Measurements from ENCODE around the gene ENPP5. TPM values are rescaled to one million over a fixed set of nuclear protein-coding genes. Genes with fewer than 3 reads are reported as not detected.

The ENPP5 gene, protein sequence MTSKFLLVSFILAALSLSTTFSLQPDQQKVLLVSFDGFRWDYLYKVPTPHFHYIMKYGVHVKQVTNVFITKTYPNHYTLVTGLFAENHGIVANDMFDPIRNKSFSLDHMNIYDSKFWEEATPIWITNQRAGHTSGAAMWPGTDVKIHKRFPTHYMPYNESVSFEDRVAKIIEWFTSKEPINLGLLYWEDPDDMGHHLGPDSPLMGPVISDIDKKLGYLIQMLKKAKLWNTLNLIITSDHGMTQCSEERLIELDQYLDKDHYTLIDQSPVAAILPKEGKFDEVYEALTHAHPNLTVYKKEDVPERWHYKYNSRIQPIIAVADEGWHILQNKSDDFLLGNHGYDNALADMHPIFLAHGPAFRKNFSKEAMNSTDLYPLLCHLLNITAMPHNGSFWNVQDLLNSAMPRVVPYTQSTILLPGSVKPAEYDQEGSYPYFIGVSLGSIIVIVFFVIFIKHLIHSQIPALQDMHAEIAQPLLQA
- total RNA-seq, result 1 to 10 TPM in 2 of 4 donors, under 1 TPM in 2; 0.46 to 3.8 (median 0.87) TPM

DNA sequence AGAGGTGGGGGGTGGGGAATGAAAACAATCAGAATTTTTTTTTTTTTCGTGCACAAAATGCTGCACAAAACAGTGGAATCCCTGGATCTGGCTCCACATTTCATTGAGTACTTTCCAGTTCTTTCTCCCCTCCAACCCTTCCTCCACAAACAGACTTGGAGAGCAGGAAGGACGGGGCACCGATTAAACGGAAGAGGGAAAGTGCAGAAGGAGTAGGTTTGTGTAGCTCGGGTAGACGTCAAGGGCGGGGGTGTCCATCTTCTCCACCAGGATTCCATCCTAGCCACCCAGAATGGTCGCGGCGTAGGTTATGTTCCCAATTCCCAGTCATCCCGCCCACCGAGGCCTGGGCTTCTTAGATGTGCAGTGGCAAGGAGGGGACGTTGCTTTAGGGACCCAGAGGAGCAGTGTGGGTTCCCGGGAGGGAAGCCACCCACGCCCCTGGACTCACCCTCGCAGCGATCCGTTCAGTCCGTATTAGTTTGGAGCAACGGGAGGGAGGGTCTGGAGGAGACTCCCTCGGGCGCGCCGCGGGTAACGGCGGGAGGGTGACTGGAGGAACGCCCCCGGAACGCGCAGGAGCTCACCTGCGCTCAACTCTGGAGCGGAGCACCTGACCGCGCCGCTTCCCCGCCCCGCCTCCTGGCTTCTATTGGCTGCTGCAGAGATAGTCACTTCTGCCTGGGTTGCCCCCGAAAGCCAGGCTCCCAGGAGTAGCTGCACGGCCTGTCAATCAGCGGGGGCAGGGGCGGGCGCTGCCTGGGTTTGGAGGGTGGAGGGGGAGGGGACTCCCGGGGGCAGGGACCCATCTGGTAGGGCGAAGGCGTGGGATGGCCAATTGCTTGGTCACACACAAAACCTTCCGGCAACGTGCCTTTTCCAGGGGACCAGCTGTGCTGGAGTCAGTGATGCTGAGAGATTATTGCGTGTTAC, at the start of gene ENPP5:
Gene ENPP5, minus strand, starts transcription at position 624 of the 933 bp plus-strand sequence. CDS start 2,718 bp downstream, outside the sequence.
- Histone ChIP-seq H3K4me3 (peak within 1 kb of the TSS; percentile 57 to 65 (median 59)), H3K4me1 (peaks cover 0 to 14% (median 13%) of the 10 kb centered on the region in 4 donors), H3K36me3 (no peaks in the 10 kb centered on the region), H3K9me3 (no peaks in the 10 kb centered on the region), H3K27me3 (peaks cover 0 to 12% (median 3%) of the 10 kb centered on the region in 4 donors), H3K27ac (replicated peaks in 1 of 4) (no peak within 1 kb of the TSS)
- WGBS, result 3% methylated on average over 23 of the region's 49 CpGs
- no peak for TF ChIP-seq EP300 (IDR thresholded peaks at IDR 0.05)
- TF ChIP-seq POLR2AphosphoS5 (IDR thresholded peaks at IDR 0.05), result peak; percentile 30 to 32
- intact Hi-C loops (cut with DNase I), result no loop called here
- DNase-seq (ENCODE audit: extremely low spot score), result no peak

DNA sequence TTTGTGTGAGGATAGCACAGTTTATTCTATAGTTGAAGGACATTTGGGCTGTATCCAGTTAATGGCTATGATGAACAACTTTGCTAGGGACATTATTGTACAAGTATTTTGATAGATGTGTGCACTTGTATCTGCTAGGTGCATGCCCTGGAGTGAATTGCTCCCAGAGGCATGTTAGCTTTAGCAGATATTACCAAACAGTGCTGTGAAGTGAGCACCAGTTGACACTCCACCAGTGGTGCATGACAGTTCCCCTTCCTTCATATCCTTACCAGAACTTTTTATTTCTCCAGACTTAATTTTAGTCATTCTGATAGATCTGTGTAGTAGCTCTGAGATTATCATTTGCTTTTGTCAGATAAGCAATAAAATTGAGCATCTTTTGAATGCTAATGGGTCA, 48.9 kb upstream of the ENPP5 start:
- H3K4me1 ChIP-seq, result peaks cover 0 to 19% (median 5%) of the 10 kb centered on the region in 4 donors

DNA sequence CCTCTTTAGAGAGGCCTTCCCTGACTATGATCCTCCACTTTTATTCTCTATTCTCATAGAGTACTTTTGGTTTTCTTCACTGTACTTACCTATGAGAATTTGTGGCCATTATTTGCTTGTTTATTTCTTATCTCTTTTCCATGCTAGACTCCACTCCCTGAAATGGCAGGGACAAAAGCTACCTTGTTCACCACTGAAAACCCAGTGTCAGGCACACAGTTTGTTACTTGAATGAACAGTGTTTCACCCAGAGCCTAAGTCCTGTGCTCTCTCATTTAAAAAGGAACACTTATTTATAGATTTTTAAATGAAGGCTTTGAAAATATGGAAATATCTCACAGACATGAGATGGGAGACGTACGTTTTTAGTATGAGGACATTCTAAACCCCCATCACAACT, 47.7 kb upstream of the ENPP5 start:
- WGBS, result 88% methylated on average over 2 of the region's 2 CpGs
- H3K9me3 ChIP-seq, result no peaks in the 10 kb centered on the region
- no peak overlapping the region for H3K4me3 ChIP-seq
- H3K27ac ChIP-seq (replicated peaks in 1 of 4), result peak overlapping the region in 2 of 4 donors; percentile 51 to 63
- peaks cover 0 to 5% (median 0%) of the 10 kb centered on the region in 4 donors for H3K36me3 ChIP-seq
- peaks cover 0 to 19% (median 5%) of the 10 kb centered on the region in 4 donors for H3K4me1 ChIP-seq
- intact Hi-C loops (cut with DNase I), result no loop called here
- no peaks in the 10 kb centered on the region for H3K27me3 ChIP-seq
- no peak for DNase-seq (ENCODE audit: extremely low spot score)
- TF ChIP-seq, protein P1, sequence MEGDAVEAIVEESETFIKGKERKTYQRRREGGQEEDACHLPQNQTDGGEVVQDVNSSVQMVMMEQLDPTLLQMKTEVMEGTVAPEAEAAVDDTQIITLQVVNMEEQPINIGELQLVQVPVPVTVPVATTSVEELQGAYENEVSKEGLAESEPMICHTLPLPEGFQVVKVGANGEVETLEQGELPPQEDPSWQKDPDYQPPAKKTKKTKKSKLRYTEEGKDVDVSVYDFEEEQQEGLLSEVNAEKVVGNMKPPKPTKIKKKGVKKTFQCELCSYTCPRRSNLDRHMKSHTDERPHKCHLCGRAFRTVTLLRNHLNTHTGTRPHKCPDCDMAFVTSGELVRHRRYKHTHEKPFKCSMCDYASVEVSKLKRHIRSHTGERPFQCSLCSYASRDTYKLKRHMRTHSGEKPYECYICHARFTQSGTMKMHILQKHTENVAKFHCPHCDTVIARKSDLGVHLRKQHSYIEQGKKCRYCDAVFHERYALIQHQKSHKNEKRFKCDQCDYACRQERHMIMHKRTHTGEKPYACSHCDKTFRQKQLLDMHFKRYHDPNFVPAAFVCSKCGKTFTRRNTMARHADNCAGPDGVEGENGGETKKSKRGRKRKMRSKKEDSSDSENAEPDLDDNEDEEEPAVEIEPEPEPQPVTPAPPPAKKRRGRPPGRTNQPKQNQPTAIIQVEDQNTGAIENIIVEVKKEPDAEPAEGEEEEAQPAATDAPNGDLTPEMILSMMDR (IDR thresholded peaks at IDR 0.05), result no peak
- no peak for TF ChIP-seq POLR2AphosphoS5 (IDR thresholded peaks at IDR 0.05)
- no peak for TF ChIP-seq POLR2A (IDR thresholded peaks at IDR 0.05; ENCODE audit: low read depth)
- TF ChIP-seq EP300 (IDR thresholded peaks at IDR 0.05), result no peak

More for the DNA sequence above, 48.9 kb upstream of the ENPP5 start:
- Histone ChIP-seq H3K27me3 (no peaks in the 10 kb centered on the region), H3K4me3 (no peak overlapping the region), H3K9me3 (no peaks in the 10 kb centered on the region), H3K27ac (replicated peaks in 1 of 4) (no peak overlapping the region), H3K36me3 (peaks cover 0 to 5% (median 0%) of the 10 kb centered on the region in 4 donors)
- no peak for DNase-seq (ENCODE audit: extremely low spot score)
- intact Hi-C loops (cut with DNase I), result loop anchor here (2.0 to 5.0 kb wide), 4 partner anchors 127 to 408 kb away; partner anchors contain the start of gene RCAN2
- TF ChIP-seq, protein P1 (IDR thresholded peaks at IDR 0.05), result no peak
- TF ChIP-seq POLR2A (IDR thresholded peaks at IDR 0.05; ENCODE audit: low read depth) (no peak), POLR2AphosphoS5 (IDR thresholded peaks at IDR 0.05) (no peak), EP300 (IDR thresholded peaks at IDR 0.05) (no peak)

DNA sequence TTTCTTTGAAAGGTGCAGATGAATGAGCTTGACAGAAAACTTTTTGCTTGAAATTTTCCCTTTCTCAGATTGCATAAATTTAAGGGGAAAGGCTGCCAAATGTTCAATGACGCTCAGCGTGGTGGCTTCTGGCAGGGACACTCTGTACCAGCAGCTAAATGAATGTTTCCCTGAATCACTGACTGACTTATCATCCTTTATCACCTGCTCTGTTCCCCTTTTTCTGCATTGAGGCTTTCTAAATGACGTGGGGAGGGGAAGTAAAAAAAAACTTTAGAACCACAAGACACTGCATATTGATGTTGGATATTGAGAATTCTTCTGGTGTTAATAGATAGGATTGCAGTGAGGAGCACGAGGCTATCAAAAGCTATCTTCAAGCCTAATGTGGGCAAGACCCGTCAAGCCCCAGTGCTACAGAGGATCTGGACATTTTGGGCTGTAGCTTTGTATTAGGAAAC, 46.9 kb upstream of the ENPP5 start:
- TF ChIP-seq POLR2A (IDR thresholded peaks at IDR 0.05; ENCODE audit: low read depth) (no peak), POLR2AphosphoS5 (IDR thresholded peaks at IDR 0.05) (peak; percentile 17 to 81), EP300 (IDR thresholded peaks at IDR 0.05) (peak; percentile 75)
- no peaks in the 10 kb centered on the region for H3K9me3 ChIP-seq
- H3K27me3 ChIP-seq, result no peaks in the 10 kb centered on the region
- no peak for DNase-seq (ENCODE audit: extremely low spot score)
- H3K27ac ChIP-seq (replicated peaks in 1 of 4), result peak overlapping the region in 2 of 4 donors; percentile 51 to 63
- intact Hi-C loops (cut with DNase I), result no loop called here
- no peak overlapping the region for H3K4me3 ChIP-seq
- 81% methylated on average over 5 of the region's 5 CpGs for WGBS
- H3K36me3 ChIP-seq, result peaks cover 0 to 5% (median 0%) of the 10 kb centered on the region in 4 donors
- H3K4me1 ChIP-seq, result peaks cover 0 to 19% (median 5%) of the 10 kb centered on the region in 4 donors

DNA sequence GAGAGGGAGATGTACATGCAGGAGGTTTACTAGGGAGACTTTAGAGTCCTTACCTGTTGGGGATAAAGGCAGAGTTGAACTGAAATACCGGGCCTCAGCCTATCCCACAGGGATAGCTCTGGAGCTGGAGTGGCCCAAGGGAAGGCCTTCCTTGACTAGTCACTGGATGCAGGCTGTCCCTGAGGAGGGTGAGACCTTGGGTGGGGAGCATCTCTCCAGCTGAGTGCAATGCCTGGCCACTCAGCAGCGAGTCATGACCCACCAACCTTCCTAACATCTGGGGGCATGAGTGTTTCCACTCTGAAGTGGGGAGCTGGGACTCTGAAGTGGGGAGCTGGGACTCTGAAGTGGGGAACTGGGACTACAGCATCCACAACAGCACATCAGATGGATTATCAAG, 46.1 kb upstream of the ENPP5 start:
- intact Hi-C loops (cut with DNase I), result no loop called here

More for the DNA sequence above, 46.1 kb upstream of the ENPP5 start:
- Histone ChIP-seq H3K9me3 (no peaks in the 10 kb centered on the region), H3K27ac (replicated peaks in 1 of 4) (peak overlapping the region in 3 of 4 donors; percentile 6 to 51 (median 34)), H3K27me3 (no peaks in the 10 kb centered on the region), H3K4me1 (peaks cover 0 to 19% (median 5%) of the 10 kb centered on the region in 4 donors), H3K36me3 (no peaks in the 10 kb centered on the region), H3K4me3 (no peak overlapping the region)
- DNase-seq (ENCODE audit: extremely low spot score), result no peak
- TF ChIP-seq, protein P1 (IDR thresholded peaks at IDR 0.05), result no peak
- no peak for TF ChIP-seq EP300 (IDR thresholded peaks at IDR 0.05)
- 86% methylated on average over 2 of the region's 2 CpGs for WGBS
